GM12878 (cell line): ENCODE data around the gene PSENEN. TPM values are rescaled to one million over a fixed set of nuclear protein-coding genes. Genes with fewer than 3 reads are reported as not detected.

Experiments
- ATAC-seq: fragments of 200-7000 bp; cut with Tn5 transposase; 3 replicates; pipeline ENCODE4 v1.9.1; 2020; ENCODE audit warnings: mild to moderate bottlenecking, moderate library complexity
- BruUV-seq: library from RNA; stranded (reverse); fragments of 400-500 nt; replicated peaks from 2 replicates; lab custom pipeline; 2021; lab: Mats Ljungman, UMichigan
- CTCF ChIA-PET: fragments of 300-600 bp; sonication (Branson Sonifier 250); formaldehyde crosslinking; extraction: SDS; loops from one replicate; lab custom pipeline; 2021; ENCODE audit warnings: inconsistent platforms; lab: Yijun Ruan, JAX
- POLR2A ChIA-PET: fragments of 350-600 bp; formaldehyde crosslinking; extraction: SDS; loops from one replicate; lab custom pipeline; 2021; ENCODE audit warnings: inconsistent platforms; lab: Charles Lee
- RAD21 ChIA-PET: fragments of 300-600 bp; sonication (Branson Sonifier 250); formaldehyde crosslinking; loops from one replicate; lab custom pipeline; 2023; ENCODE audit warnings: antibody characterized with exemption; ENCODE audit not compliant: unreplicated experiment; lab: Charles Lee
- SMC1A ChIA-PET: fragments of 300-600 bp; sonication (Branson Sonifier 250); formaldehyde crosslinking; loops from one replicate; lab custom pipeline; 2023; ENCODE audit not compliant: unreplicated experiment, uncharacterized antibody; lab: Charles Lee
- DNase-seq: peaks from one replicate; pipeline ENCODE4 v3.0.0-alpha.2; 2011; ENCODE audit warnings: low read depth, low spot score
- FAIRE-seq: peaks from 3 replicates; lab custom pipeline; 2011; peaks lifted over from hg19 to GRCh38; lab: Jason Lieb, UNC
- H2AFZ ChIP-seq: 2 replicates; pipeline ENCODE4 v1.6.0; 2011; ENCODE audit warnings: low read depth, low read length, control low read depth; ENCODE audit not compliant: control insufficient read depth
- H3K27ac ChIP-seq: 2 replicates; pipeline ENCODE4 v1.5.1; 2011; ENCODE audit warnings: control low read depth; ENCODE audit not compliant: control insufficient read depth, insufficient read depth
- H3K27me3 ChIP-seq, 2 experiments: replicated peaks in 1 of 2; 2 replicates each; pipeline versions ENCODE4 v1.6.0 to v1.6.1; 2011; ENCODE audit warnings: low read length in 1 of 2; ENCODE audit not compliant: control insufficient read depth in 2 of 2, insufficient read depth in 2 of 2
- H3K36me3 ChIP-seq, 2 experiments: 2 replicates each; pipeline ENCODE4 v1.5.1; 2011; ENCODE audit warnings: low read length in 1 of 2; ENCODE audit not compliant: control insufficient read depth in 2 of 2, insufficient read depth in 2 of 2
- H3K4me1 ChIP-seq: 2 replicates; pipeline ENCODE4 v1.6.1; 2011; ENCODE audit warnings: mild to moderate bottlenecking, low read length, moderate library complexity, mixed read lengths; ENCODE audit not compliant: control insufficient read depth, insufficient read depth
- H3K4me2 ChIP-seq: 2 replicates; pipeline ENCODE4 v1.6.0; 2011; ENCODE audit warnings: control low read depth; ENCODE audit not compliant: control insufficient read depth, insufficient read depth
- H3K4me3 ChIP-seq: fragments of 200-600 bp; sonication (generic); 2 replicates; pipeline ENCODE4 v1.5.1; 2016
- H3K79me2 ChIP-seq: 2 replicates; pipeline ENCODE4 v1.6.0; 2011; ENCODE audit warnings: low read length; ENCODE audit not compliant: control insufficient read depth, insufficient read depth
- H3K9ac ChIP-seq: 2 replicates; pipeline ENCODE4 v1.8.0; 2011; ENCODE audit warnings: low read length, control low read depth, mixed read lengths; ENCODE audit not compliant: control insufficient read depth, insufficient read depth
- H3K9me3 ChIP-seq: replicated peaks from 3 replicates; pipeline ENCODE4 v1.5.1; 2011; ENCODE audit warnings: mild to moderate bottlenecking, low read length; ENCODE audit not compliant: control insufficient read depth, insufficient read depth
- H4K20me1 ChIP-seq: 2 replicates; pipeline ENCODE4 v1.6.0; 2011; ENCODE audit not compliant: control insufficient read depth, insufficient read depth
- ATF2 ChIP-seq: IDR thresholded peaks from 2 replicates; pipeline ENCODE4 v1.6.1; 2012; ENCODE audit warnings: low read length, inconsistent platforms
- FOXM1 ChIP-seq: IDR thresholded peaks from 2 replicates; pipeline ENCODE4 v1.6.1; 2012; ENCODE audit warnings: low read depth, mild to moderate bottlenecking, inconsistent platforms, low read length, moderate library complexity
- GATAD2B ChIP-seq: fragments of 450-650 bp; conservative IDR thresholded peaks from 2 replicates; pipeline ENCODE4 v1.6.1; 2017; ENCODE audit warnings: low read depth, mild to moderate bottlenecking, moderate library complexity
- HDAC2 ChIP-seq: fragments of 200-600 bp; sonication (generic); IDR thresholded peaks from 2 replicates; pipeline ENCODE4 v1.6.1; 2017
- NFXL1 ChIP-seq: fragments of 450-650 bp; IDR thresholded peaks from 2 replicates; pipeline ENCODE4 v1.6.1; 2017; ENCODE audit warnings: antibody characterized with exemption, mild to moderate bottlenecking, borderline replicate concordance
- SIN3A ChIP-seq: IDR thresholded peaks from 2 replicates; pipeline ENCODE4 v1.6.1; 2012; ENCODE audit warnings: low read depth, low read length, improper control_type of control experiment
- ZBTB4 ChIP-seq: fragments of 450-650 bp; formaldehyde crosslinking; IDR thresholded peaks from 2 replicates; pipeline ENCODE4 v1.4.0; 2022; ENCODE audit warnings: mild to moderate bottlenecking, moderate library complexity
- WGBS: methylation state at CpG from one replicate; pipeline ENCODE4 v1.1.6; 2016; ENCODE audit warnings: low lambda C conversion rate; ENCODE audit not compliant: insufficient replicate concordance, insufficient coverage; ENCODE audit errors: missing lambda C conversion rate; 5-methylcytosine and 5-hydroxymethylcytosine counted together
- in situ Hi-C: fragments of 300-500 bp; cut with MboI; formaldehyde crosslinking; loops from 9 replicates; pipeline ENCODE4 v1.14.3; 2018; ENCODE audit warnings: mixed read lengths
- intact Hi-C: fragments of 100-400 bp; cut with micrococcal nuclease; formaldehyde crosslinking; loops from one replicate; pipeline ENCODE4 v1.14.2; 2022; ENCODE audit not compliant: unreplicated experiment
- polyA plus RNA-seq, 11 experiments: library from polyadenylated mRNA; depleted of rRNA in 4 of 11; unstranded in 6 of 11; stranded (reverse) in 5 of 11; fragments of >200 nt; fragmentation: Nextera tagmentation in 4 of 11; fragmentation: Illumina TruSeq in 1 of 11; extraction: Ambion mirVana in 4 of 11; extraction: Trizol in 1 of 11; gene quantifications; 1 replicate in 1 of 11; 2 replicates in 10 of 11; pipeline versions ENCODE4 v1.2.1 to v1.2.3, GENCODE V29; 2011 to 2016; ENCODE audit warnings: inconsistent platforms in 2 of 11, missing spikeins in 2 of 11, low read depth in 1 of 11
- total RNA-seq, 4 experiments: library from RNA; depleted of rRNA in 3 of 4; stranded (reverse); fragments of >200 nt in 3 of 4; fragmentation: Illumina TruSeq in 1 of 4; extraction: Trizol in 1 of 4; gene quantifications; 2 replicates each; pipeline versions ENCODE4 v1.2.1 to v1.2.3, GENCODE V29; 2013 to 2021

PSENEN gene
- total and polyA plus RNA-seq, 10 of the 15 experiments (the other 5 are each of a cell fraction or from before 2014, with no cell fraction given), result 14.4 to 178 (median 43.5) TPM

GRCh38 chr19:35750167-35750566 lies 4.7 kb downstream of the PSENEN start (continued):
- TF ChIP-seq ZBTB4 (CRISPR knock-in tag) (no peak), HDAC2 (no peak), NFXL1 (no peak), SIN3A (no peak)

- DNase-seq (no peak), ATAC-seq (no peak), FAIRE-seq (no peak)
- Histone ChIP-seq H2AFZ (no peak overlapping the region), H3K27me3 (no peaks in the 10 kb centered on the region), H3K27ac (no peak overlapping the region), H3K4me1 (peaks cover 8% of the 10 kb centered on the region), H4K20me1 (no peaks in the 10 kb centered on the region), H3K9ac (no peak overlapping the region), H3K4me3 (no peak overlapping the region)
- intact Hi-C loops, result no loop called here
- BruUV-seq, result no TSS peak
- POLR2A ChIA-PET, result interaction anchor here (1.1 to 1.4 kb wide), 2 partner anchors 8 to 50 kb away, joined by 3 read pairs; no protein-coding TSS in a partner anchor
- 64% methylated on average over 14 of the region's 14 CpGs for WGBS
- CTCF ChIA-PET, result interaction anchor here (1.8 kb wide), 1 partner anchor 50 kb away, joined by 5 read pairs; no protein-coding TSS in a partner anchor
- RAD21 ChIA-PET, result interaction anchor here (1.5 kb wide), 1 partner anchor 58 kb away, joined by 4 read pairs; no protein-coding TSS in a partner anchor
- no peak for TF ChIP-seq GATAD2B
- TF ChIP-seq ATF2, result no peak
- no peak for TF ChIP-seq FOXM1
- TF ChIP-seq, all 136 proteins: peak for 0
- Histone ChIP-seq H3K36me3 (peaks cover 0 to 2% of the 10 kb centered on the region in 2 experiments; a peak in 2 of 4 replicates), H3K4me2 (no peak overlapping the region), H3K79me2 (peaks cover 3% of the 10 kb centered on the region), H3K9me3 (no peaks in the 10 kb centered on the region)
- in situ Hi-C loops, result no loop called here
- SMC1A ChIA-PET, result interaction anchor here (0.7 kb wide), 1 partner anchor 558 kb away, joined by 3 read pairs; no protein-coding TSS in a partner anchor
Observed at GRCh38 chr19:35751839-35752745, 6.6 kb downstream of the PSENEN start.
